HG03135 (cell line): ENCODE measurements around the gene SLC6A20.
"Not testable (repeated sequence)": the region's sequence is repeated elsewhere in the genome, so short reads cannot be mapped to it uniquely, and the experiment has no call there.

ENCODE experiments used
- ATAC-seq: cut with Tn5 transposase; IDR thresholded peaks from one replicate; pipeline ENCODE4 v1.9.1; 2021; ENCODE audit warnings: mild to moderate bottlenecking, moderate library complexity; ENCODE audit not compliant: unreplicated experiment

Gene SLC6A20

DNA sequence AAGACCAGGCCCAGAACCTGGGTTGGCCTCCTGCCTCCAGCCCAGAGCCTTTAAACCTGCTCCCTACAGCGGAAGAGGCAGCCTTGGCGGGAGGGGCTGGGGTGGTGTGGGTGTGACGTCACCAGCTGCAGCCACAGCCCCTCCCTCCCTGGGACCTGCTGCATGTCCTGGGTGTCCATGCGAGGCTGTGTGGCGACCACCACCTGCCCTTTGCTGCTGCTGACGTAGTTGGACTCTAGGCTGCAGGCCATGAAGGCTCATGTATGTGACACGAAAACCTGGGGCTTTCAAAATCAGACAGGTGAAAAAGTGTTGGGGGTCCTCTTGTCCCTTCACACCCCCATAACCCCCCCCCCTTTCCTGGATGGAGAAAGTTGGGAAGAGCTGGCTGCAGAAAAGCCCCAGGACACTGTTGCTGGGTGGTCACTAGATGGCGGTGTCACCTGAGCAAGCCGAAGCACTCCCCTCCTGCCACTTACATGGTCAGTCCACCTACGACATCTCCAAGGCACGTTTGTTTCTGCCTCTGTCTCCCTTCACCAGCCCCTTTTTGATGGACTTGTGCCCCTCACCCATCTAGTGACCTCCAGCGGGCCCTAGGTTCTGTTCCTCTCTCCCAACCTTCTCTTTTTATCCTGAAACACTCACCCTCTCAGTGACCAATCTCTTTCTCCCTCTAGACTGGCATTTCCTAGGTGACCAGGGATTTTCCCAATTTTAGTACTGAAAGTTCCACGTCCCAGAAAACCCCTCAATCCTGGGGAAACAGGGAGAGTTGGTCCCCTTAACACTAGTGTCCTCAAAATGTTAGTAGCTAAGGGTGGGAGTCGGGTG is 35.2 kb downstream of the SLC6A20 start:
- no peak for ATAC-seq

- no peak for ATAC-seq
Observed at GRCh38 chr3:45759851-45760250, 36.5 kb downstream of the SLC6A20 start.

- ATAC-seq = no peak
Observed at GRCh38 chr3:45758871-45759270, 37.5 kb downstream of the SLC6A20 start.

- not testable (repeated sequence) for ATAC-seq
Observed at GRCh38 chr3:45757141-45757540, 39.2 kb downstream of the SLC6A20 start.

DNA sequence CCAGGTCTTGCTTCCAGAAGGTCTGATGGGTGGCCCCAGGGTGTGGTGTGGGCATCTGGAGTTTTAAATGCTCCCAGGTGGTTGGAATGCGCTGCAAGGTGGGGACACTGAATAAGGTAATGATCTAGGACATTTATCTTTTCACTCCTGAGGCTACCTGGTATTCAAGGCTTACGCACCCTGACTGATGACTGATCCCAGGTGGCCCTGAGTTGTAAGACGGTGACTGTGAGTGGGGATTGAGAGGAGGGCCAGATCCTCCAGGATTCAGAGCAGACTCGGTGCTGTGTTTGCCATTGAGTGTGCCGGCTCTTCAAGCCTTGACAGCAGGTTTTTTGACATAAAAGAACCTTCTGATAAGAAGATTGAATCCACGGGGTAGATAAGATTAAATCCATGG is 40.3 kb downstream of the SLC6A20 start:
- no peak for ATAC-seq

GRCh38 chr3:45754461-45754860 is 41.9 kb downstream of the SLC6A20 start:
- no peak for ATAC-seq

DNA sequence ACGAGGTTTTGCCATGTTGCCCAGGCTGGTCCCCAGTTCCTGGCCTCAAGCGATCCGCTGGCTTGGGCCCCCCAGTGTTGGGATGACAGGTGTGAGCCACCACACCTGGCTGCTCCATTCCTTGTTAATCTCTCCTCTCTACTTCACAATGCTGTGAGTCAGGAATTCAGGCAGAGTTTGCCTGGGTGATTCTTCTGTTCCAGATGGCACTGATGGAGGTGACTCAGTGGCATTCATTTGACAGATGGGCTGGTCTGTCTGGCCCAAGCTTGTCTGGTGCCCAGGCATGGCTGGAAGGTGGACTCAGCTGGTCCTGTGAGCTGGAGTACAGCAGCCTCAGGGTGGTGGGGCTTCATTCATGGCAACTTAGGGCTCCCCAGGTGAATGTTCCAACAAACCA is 43.2 kb downstream of the SLC6A20 start:
- no peak for ATAC-seq

DNA sequence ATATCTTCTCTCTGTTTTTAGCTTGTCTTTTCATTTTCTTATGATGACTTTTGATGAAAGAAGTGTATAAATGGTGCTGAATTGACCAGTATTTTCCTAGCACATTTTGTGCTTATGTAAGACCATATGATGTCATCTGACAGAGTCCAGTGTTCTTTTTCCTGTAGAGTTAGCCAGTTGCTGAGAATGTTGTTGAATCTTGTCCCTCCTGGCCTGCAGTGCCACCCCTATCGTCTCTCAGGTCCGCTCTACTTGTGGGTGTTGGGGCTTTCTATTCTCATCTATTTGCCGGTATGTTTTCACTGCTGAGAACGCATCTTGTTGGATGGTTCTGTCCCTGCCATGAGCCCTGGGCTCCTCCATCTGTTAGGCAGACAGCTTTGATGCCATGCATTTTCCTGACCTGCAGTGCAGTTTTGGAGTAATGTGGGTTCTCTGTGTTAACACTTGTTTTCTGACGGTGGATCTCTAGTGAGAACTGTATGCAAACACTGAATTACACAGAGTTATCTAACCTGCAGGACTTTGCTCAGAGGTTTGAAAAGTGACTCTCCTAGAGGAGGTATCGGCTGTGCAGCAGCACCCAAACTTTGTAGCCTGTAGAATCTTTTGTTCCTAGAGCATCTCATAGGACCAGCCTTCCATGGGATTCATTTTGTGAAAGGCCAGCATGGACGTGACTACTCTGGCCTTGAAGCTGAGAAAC is 44.6 kb downstream of the SLC6A20 start:
- ATAC-seq = no peak

DNA sequence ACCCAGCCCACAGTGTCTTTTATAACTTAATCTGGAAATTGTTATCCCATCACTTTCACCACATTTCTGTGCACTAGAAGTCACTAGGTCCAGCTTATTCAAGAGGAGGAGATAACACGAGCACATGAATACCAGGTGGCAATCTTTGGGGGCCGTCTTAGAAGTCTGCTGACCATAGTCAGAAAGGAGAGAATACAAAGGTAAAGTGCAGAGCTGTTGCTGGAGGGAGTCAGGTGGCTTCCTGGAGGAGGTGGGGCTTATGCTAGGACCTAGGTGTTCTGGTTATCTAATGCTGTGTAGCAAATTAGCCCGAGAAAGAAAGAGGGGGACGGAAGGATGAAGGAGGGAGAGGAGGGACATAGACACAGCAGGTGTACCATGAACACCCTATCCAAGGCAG is 46.5 kb downstream of the SLC6A20 start:
- no peak for ATAC-seq

DNA sequence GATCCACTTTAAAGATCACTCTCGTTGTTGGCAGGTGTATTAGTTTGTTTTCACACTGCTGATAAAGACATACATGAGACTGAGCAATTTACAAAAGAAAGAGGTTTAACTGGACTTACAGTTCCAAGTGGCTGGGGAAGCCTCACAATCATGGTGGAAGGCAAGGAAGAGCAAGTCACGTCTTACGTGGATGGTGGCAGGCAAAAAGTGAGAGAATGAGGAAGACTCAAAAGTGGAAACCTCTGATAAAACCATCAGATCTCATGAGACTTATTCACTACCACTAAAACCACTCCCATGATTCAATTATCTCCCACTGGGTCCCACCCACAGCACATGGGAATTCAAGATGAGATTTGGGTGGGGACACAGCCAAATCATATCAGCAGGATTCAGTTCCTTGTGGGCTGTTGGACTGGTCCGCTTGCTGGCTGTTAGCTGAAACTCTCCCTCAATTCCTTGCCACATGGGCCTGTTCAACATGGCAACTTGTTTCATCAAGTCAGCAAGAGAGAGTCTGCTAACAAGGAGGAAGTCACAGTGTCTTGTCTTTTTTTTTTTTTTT is 47.2 kb downstream of the SLC6A20 start:
- not testable (repeated sequence) for ATAC-seq

DNA sequence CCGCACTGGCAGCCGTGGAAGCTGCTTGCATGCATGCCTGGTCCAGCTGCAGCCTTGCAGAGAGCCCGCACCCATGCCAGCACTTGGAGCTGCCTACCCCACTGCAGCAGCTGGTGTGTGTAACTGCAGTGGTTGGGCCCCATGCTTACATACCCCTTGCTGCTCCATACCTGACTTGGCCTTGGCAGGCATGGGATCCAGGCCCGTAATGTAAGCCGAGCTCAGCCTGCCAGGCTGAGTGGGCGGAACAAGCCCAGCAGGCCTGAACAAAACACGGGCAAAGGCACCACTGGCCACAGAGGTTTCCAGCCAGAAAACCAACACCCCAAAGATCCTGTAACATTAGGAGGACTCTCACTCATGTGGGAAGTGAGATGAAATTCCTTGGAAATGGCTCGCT is 48.3 kb downstream of the SLC6A20 start:
- ATAC-seq = no peak

- ATAC-seq = no peak
Observed at GRCh38 chr3:45746777-45747622, 49.3 kb downstream of the SLC6A20 start.

DNA sequence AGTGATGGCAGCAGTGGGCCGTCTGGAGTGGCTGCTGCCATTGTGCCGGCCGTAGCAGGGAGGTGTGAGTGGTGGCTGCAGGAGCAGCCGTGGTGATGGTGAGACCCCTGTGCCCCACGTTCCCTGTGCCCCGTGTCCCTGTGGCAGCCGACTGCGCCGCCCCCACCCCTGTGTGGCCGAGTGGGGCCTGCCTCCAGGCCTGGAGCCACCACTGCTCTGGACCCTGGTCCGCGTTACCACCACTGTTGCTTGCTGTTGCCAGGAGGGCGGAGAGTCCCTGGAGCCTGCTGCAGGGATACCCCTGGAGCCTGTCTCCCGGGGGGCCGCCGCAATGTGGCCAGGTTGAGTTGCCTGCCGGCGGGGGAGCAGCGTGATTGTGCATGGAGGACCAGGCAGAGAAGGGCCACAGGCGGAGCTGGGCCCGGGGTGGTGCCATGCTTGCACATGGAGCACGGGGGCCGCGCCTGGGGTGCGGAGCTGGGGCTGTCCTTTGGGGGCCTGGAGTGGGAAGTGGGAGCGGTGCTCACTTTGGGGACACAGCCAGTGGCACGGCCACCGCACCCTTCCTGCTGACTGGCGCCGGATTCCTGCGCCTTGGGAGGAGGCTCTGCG is 50.1 kb downstream of the SLC6A20 start:
- no peak for ATAC-seq

- ATAC-seq = no peak
Observed at GRCh38 chr3:45742461-45743089, 53.8 kb downstream of the SLC6A20 start.

GRCh38 chr3:45741742-45742460 is 54.4 kb downstream of the SLC6A20 start:
- ATAC-seq = no peak

- ATAC-seq = no peak
Observed at GRCh38 chr3:45741247-45741646, 55.1 kb downstream of the SLC6A20 start.

- no peak for ATAC-seq
Observed at GRCh38 chr3:45739991-45740390, 56.3 kb downstream of the SLC6A20 start.

DNA sequence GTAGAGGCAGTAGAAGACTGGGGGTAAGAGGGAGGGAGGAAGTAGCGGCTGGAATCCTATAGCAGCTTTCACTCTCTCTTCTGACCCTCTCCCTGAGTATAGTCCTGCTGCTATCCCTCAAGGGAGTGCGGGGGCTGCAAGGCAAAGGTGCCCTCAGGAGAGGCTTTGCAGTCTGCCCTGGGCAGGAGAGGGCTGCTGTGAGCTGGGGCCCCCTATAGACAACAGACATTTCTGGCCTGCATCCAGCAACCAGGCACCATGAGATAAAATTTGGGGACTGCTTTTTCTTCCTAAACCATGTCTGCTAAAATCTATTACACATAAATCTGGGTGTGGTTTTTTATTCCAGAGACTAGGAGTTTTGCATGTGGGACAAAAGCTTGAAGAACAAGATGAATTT is 59.1 kb downstream of the SLC6A20 start:
- no peak for ATAC-seq

DNA sequence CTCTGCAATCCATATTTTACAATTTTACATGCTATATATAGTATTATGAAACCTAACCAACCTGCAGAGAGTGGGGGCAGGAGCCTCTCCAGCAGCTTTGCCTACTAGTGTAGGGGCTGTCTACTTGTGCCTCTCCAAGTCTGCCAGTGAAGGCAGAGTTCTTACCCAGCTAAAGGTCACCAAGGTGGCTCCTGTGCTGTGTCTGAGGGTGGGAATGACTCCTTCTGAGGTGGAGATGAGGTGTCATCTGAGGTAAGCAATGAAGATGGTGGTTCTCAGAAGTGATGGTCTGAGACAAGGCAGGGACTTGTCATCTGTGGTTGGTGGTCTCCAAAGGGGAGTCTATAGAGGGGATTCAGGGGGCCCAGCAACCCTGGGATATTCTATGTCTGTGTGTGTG is 59.6 kb downstream of the SLC6A20 start:
- no peak for ATAC-seq
